ENCODE measurements around the gene DHTKD1. TPM values are rescaled to one million over a fixed set of nuclear protein-coding genes. Genes with fewer than 3 reads are reported as not detected.

The DHTKD1 gene
- total and polyA plus RNA-seq, 10 of the 15 experiments (the other 5 are each of a cell fraction or from before 2014, with no cell fraction given), result 11.3 to 35.0 (median 26.9) TPM

- H3K4me2 ChIP-seq (ENCODE audit: control insufficient read depth, insufficient read depth), result no peak overlapping the region
- no peak overlapping the region for H3K27ac ChIP-seq (ENCODE audit: control insufficient read depth, insufficient read depth)
- ChIA-PET SMC1A (ENCODE audit: uncharacterized antibody, unreplicated experiment) (interaction anchor here (0.6 to 3.5 kb wide), 6 partner anchors 9 to 154 kb away, joined by 3 to 24 read pairs (median 4); no protein-coding TSS in a partner anchor), CTCF (interaction anchor here (0.5 to 2.0 kb wide), 6 partner anchors 8 to 189 kb away, joined by 3 to 6 read pairs (median 4); no protein-coding TSS in a partner anchor), POLR2A (interaction anchor here (0.9 to 2.4 kb wide), 4 partner anchors 8 to 48 kb away, joined by 4 to 20 read pairs (median 5); partner anchors contain the start of gene UPF2), RAD21 (ENCODE audit: unreplicated experiment) (interaction anchor here (0.8 to 1.3 kb wide), 4 partner anchors 10 to 31 kb away, joined by 3 to 5 read pairs (median 4); partner anchors contain the start of gene UPF2)
- peaks cover 63% of the 10 kb centered on the region for H3K79me2 ChIP-seq (ENCODE audit: control insufficient read depth, insufficient read depth, low read length)
- H3K9me3 ChIP-seq (replicated peaks; ENCODE audit: control insufficient read depth, insufficient read depth, low read length), result no peaks in the 10 kb centered on the region
- H3K36me3 ChIP-seq (ENCODE audit: control insufficient read depth in 2 of 2, insufficient read depth in 2 of 2, low read length in 1 of 2), result peaks cover 0 to 5% of the 10 kb centered on the region in 2 experiments; a peak in 2 of 4 replicates
- no peaks in the 10 kb centered on the region for H4K20me1 ChIP-seq (ENCODE audit: control insufficient read depth, insufficient read depth)
- in situ Hi-C loops (cut with MboI), result no loop called here
- intact Hi-C loops (cut with micrococcal nuclease; ENCODE audit: unreplicated experiment), result loop anchor here (5.0 kb wide), 1 partner anchor 172 kb away; the partner anchor contains the start of genes CDC123 and NUDT5
- WGBS (ENCODE audit: insufficient coverage, insufficient replicate concordance, low lambda C conversion rate, missing lambda C conversion rate), result 91% methylated on average over 5 of the region's 5 CpGs
- no peak overlapping the region for H3K4me3 ChIP-seq
- ATAC-seq (no peak), FAIRE-seq (no peak), DNase-seq (ENCODE audit: low read depth, low spot score) (no peak)
- no peak overlapping the region for H2AFZ ChIP-seq (ENCODE audit: control insufficient read depth, low read depth, low read length)
- no peaks in the 10 kb centered on the region for H3K27me3 ChIP-seq (replicated peaks in 1 of 2; ENCODE audit: control insufficient read depth in 2 of 2, insufficient read depth in 2 of 2, low read length in 1 of 2)
- BruUV-seq (replicated peaks), result no TSS peak
- no peak overlapping the region for H3K9ac ChIP-seq (ENCODE audit: control insufficient read depth, insufficient read depth, low read length)
- TF ChIP-seq NFYA (IDR thresholded peaks at IDR 0.05; ENCODE audit: borderline replicate concordance, low read depth, low read length) (no peak), E4F1 (IDR thresholded peaks at IDR 0.05; ENCODE audit: borderline replicate concordance, partially characterized antibody) (no peak), USF2 (IDR thresholded peaks at IDR 0.05; ENCODE audit: borderline replicate concordance, low read depth, low read length) (no peak)
- TF ChIP-seq, protein P1, sequence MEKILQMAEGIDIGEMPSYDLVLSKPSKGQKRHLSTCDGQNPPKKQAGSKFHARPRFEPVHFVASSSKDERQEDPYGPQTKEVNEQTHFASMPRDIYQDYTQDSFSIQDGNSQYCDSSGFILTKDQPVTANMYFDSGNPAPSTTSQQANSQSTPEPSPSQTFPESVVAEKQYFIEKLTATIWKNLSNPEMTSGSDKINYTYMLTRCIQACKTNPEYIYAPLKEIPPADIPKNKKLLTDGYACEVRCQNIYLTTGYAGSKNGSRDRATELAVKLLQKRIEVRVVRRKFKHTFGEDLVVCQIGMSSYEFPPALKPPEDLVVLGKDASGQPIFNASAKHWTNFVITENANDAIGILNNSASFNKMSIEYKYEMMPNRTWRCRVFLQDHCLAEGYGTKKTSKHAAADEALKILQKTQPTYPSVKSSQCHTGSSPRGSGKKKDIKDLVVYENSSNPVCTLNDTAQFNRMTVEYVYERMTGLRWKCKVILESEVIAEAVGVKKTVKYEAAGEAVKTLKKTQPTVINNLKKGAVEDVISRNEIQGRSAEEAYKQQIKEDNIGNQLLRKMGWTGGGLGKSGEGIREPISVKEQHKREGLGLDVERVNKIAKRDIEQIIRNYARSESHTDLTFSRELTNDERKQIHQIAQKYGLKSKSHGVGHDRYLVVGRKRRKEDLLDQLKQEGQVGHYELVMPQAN (conservative IDR thresholded peaks at IDR 0.05), result no peak
- H3K4me1 ChIP-seq (ENCODE audit: control insufficient read depth, insufficient read depth, low read length), result peaks cover 17% of the 10 kb centered on the region
Measured at GRCh38 chr10:12025591-12025990, 43.2 kb upstream of the DHTKD1 start.
